HepG2 (cell line): Measurements from ENCODE around the gene LECT2. TPM values are rescaled to one million over a fixed set of nuclear protein-coding genes. Genes with fewer than 3 reads are reported as not detected.

Experiments used
- ATAC-seq: fragments of 200-7000 bp; cut with Tn5 transposase; 3 replicates; pipeline ENCODE4 v1.9.1; 2020; ENCODE audit warnings: mild to moderate bottlenecking, moderate library complexity
- Bru-seq: library from RNA; stranded (reverse); fragments of 400-500 nt; gene quantifications from one replicate; lab custom pipeline; 2021; lab: Mats Ljungman, UMichigan
- BruChase-seq, 2 experiments: library from RNA; stranded (reverse); fragments of 400-500 nt; gene quantifications; one replicate each; lab custom pipeline; 2021; lab: Mats Ljungman, UMichigan
- BruUV-seq: library from RNA; stranded (reverse); fragments of 400-500 nt; replicated peaks from 2 replicates; lab custom pipeline; 2021; lab: Mats Ljungman, UMichigan
- CTCF ChIA-PET: fragments of 300-600 bp; formaldehyde crosslinking; extraction: SDS; loops from one replicate; lab custom pipeline; 2021; ENCODE audit warnings: low total read pairs, inconsistent platforms, low intra/inter-chr PET ratio; lab: Yijun Ruan, JAX
- POLR2A ChIA-PET: fragments of 350-600 bp; sonication (Branson Sonifier 250); formaldehyde crosslinking; loops from one replicate; lab custom pipeline; 2020; ENCODE audit warnings: antibody characterized with exemption, inconsistent platforms; lab: Yijun Ruan, JAX
- DNase-seq: peaks from one replicate; pipeline ENCODE4 v3.0.0-alpha.2; 2015; ENCODE audit warnings: low spot score
- FAIRE-seq: peaks from 3 replicates; lab custom pipeline; 2011; peaks lifted over from hg19 to GRCh38; lab: Jason Lieb, UNC
- H2AFZ ChIP-seq: one replicate; pipeline ENCODE4 v1.6.1; 2011; ENCODE audit warnings: low read length, inconsistent platforms
- H3K27ac ChIP-seq: fragments of 300-600 bp; 3 replicates; pipeline ENCODE4 v1.8.0; 2011; ENCODE audit warnings: mixed run types, mild to moderate bottlenecking, mixed read lengths, low read length, inconsistent platforms; ENCODE audit not compliant: insufficient read depth; ENCODE audit errors: extremely low read length
- H3K27me3 ChIP-seq, 2 experiments: fragments of 200-600 bp in 1 of 2; 2 replicates in 1 of 2; 3 replicates in 1 of 2; pipeline versions ENCODE4 v1.6.0 to v1.8.0; 2011; ENCODE audit warnings: low read length in 2 of 2, mild to moderate bottlenecking in 2 of 2, moderate library complexity in 2 of 2, inconsistent platforms in 1 of 2; ENCODE audit not compliant: insufficient read depth in 2 of 2, control insufficient read depth in 1 of 2
- H3K36me3 ChIP-seq, 2 experiments: fragments of 200-600 bp in 1 of 2; replicated peaks in 1 of 2; 2 replicates in 1 of 2; 3 replicates in 1 of 2; pipeline versions ENCODE4 v1.5.1 to v1.8.0; 2011; ENCODE audit warnings: low read length in 2 of 2, inconsistent platforms in 1 of 2; ENCODE audit not compliant: insufficient read depth in 2 of 2, control insufficient read depth in 1 of 2
- H3K4me1 ChIP-seq: 2 replicates; pipeline ENCODE4 v1.5.1; 2012; ENCODE audit warnings: low read length, inconsistent platforms; ENCODE audit not compliant: insufficient read depth
- H3K4me2 ChIP-seq: 2 replicates; pipeline ENCODE4 v1.6.0; 2011; ENCODE audit warnings: low read depth, low read length, inconsistent platforms
- H3K4me3 ChIP-seq, 3 experiments: fragments of 200-600 bp in 1 of 3; sonication (generic), shearing (Covaris generic) in 1 of 3; replicated peaks in 1 of 3; 2 replicates each; pipeline ENCODE4 v1.5.1; 2011 to 2016; ENCODE audit warnings: low read length in 3 of 3, inconsistent platforms in 2 of 3, low read depth in 2 of 3, mild to moderate bottlenecking in 2 of 3, control low read depth in 1 of 3, mixed read lengths in 1 of 3; ENCODE audit not compliant: insufficient read depth in 1 of 3
- H3K79me2 ChIP-seq: one replicate; pipeline ENCODE4 v1.6.1; 2011; ENCODE audit warnings: low read length, inconsistent platforms; ENCODE audit not compliant: insufficient read depth
- H3K9ac ChIP-seq: 2 replicates; pipeline ENCODE4 v1.6.0; 2011; ENCODE audit warnings: mild to moderate bottlenecking, low read depth, low read length, inconsistent platforms; ENCODE audit not compliant: insufficient read depth
- H3K9me3 ChIP-seq: 2 replicates; pipeline ENCODE4 v1.5.1; 2012; ENCODE audit warnings: mild to moderate bottlenecking, low read length
- H4K20me1 ChIP-seq: 2 replicates; pipeline ENCODE4 v1.6.0; 2011; ENCODE audit warnings: inconsistent platforms, mild to moderate bottlenecking, low read length, moderate library complexity; ENCODE audit not compliant: insufficient read depth
- BCL3 ChIP-seq: sonication (generic); formaldehyde crosslinking; IDR thresholded peaks from 2 replicates; pipeline ENCODE4 v1.5.1; 2020; ENCODE audit warnings: mild to moderate bottlenecking, missing genetic modification reagents, moderate library complexity
- ETV6 ChIP-seq: sonication (generic); formaldehyde crosslinking; conservative IDR thresholded peaks from 2 replicates; pipeline ENCODE4 v1.4.0; 2020; ENCODE audit warnings: missing genetic modification reagents
- MBD4 ChIP-seq: IDR thresholded peaks from 2 replicates; pipeline ENCODE4 v1.6.1; 2012; ENCODE audit warnings: low read length, inconsistent platforms, borderline replicate concordance
- RXRB ChIP-seq: IDR thresholded peaks from 2 replicates; pipeline ENCODE4 v1.6.1; 2016; ENCODE audit warnings: borderline replicate concordance, missing genetic modification reagents, missing compliant biosample characterization
- SALL1 ChIP-seq: sonication (generic); formaldehyde crosslinking; IDR thresholded peaks from 2 replicates; pipeline ENCODE4 v1.8.0; 2022; ENCODE audit warnings: mild to moderate bottlenecking, missing genetic modification reagents
- WGBS: methylation state at CpG from one replicate; pipeline ENCODE4 v1.1.6; 2017; ENCODE audit warnings: low lambda C conversion rate; 5-methylcytosine and 5-hydroxymethylcytosine counted together
- in situ Hi-C: cut with HindIII; loops from 2 replicates; pipeline ENCODE4 v1.10.0; 2017; ENCODE audit warnings: low pct_unique_long_range_greater_than_20kb; ENCODE audit not compliant: extremely low pct_ligation_motif_present
- intact Hi-C: fragments of 100-400 bp; cut with micrococcal nuclease; formaldehyde crosslinking; loops from one replicate; pipeline ENCODE4 v1.10.0; 2022; ENCODE audit not compliant: unreplicated experiment
- long read RNA-seq, 2 experiments: library from RNA in 1 of 2; library from polyadenylated mRNA in 1 of 2; stranded (forward) in 1 of 2; unstranded in 1 of 2; transcript quantifications; one replicate each; pipeline ENCODE4 v2.0.0, GENCODE V29; 2019 to 2022
- polyA minus RNA-seq, 3 experiments: library from RNA; depleted of rRNA, polyadenylated mRNA; stranded (reverse); fragments of >200 nt; gene quantifications; 2 replicates each; pipeline ENCODE4 v1.2.3, GENCODE V29; 2011; ENCODE audit warnings: low replicate concordance in 1 of 3
- polyA plus RNA-seq, 8 experiments: library from polyadenylated mRNA; depleted of rRNA in 3 of 8; stranded (reverse) in 7 of 8; unstranded in 1 of 8; fragments of >200 nt; fragmentation: Illumina TruSeq in 4 of 8; extraction: Trizol in 4 of 8; gene quantifications; 2 replicates each; pipeline versions ENCODE4 v1.2.1 to v1.2.3, GENCODE V29; 2011 to 2016; ENCODE audit warnings: low read depth in 4 of 8, missing spikeins in 1 of 8, mixed read lengths in 1 of 8; ENCODE audit not compliant: insufficient read depth in 1 of 8
- total RNA-seq, 5 experiments: library from RNA; depleted of rRNA; stranded (reverse); fragments of >200 nt; fragmentation: Illumina TruSeq; extraction: Trizol; gene quantifications; 2 replicates each; pipeline ENCODE4 v1.2.3, GENCODE V29; 2016; ENCODE audit warnings: low read depth in 1 of 5

LECT2 gene
- not detected in 2 replicates for total RNA-seq (2016; rRNA removed; fragmentation: Illumina TruSeq; extraction: Trizol)
- total RNA-seq (2016; cell fraction: cytosol; rRNA removed; fragmentation: Illumina TruSeq; extraction: Trizol; ENCODE audit: low read depth): not detected in 2 replicates
- 0.11 and 0.27 TPM in 2 replicates for total RNA-seq (2016; cell fraction: insoluble cytoplasmic fraction; rRNA removed; fragmentation: Illumina TruSeq; extraction: Trizol)
- total RNA-seq (2016; cell fraction: membrane; rRNA removed; fragmentation: Illumina TruSeq; extraction: Trizol): not detected in 2 replicates
- not detected in 2 replicates for total RNA-seq (2016; cell fraction: nucleus; rRNA removed; fragmentation: Illumina TruSeq; extraction: Trizol)
- not detected in 2 replicates for polyA plus RNA-seq (2011; rRNA removed)
- polyA plus RNA-seq (2011; cell fraction: cytosol; rRNA removed): not detected in 2 replicates
- 0.26 TPM in 1 of 2 replicates, not detected in the other for polyA plus RNA-seq (2011; cell fraction: nucleus; rRNA removed)
- 1.2 and 1.7 TPM in 2 replicates for polyA plus RNA-seq (2012)
- not detected in 2 replicates for polyA plus RNA-seq (2016; cell fraction: cytosol; fragmentation: Illumina TruSeq; extraction: Trizol; ENCODE audit: low read depth)
- not detected in 2 replicates for polyA plus RNA-seq (2016; cell fraction: insoluble cytoplasmic fraction; fragmentation: Illumina TruSeq; extraction: Trizol; ENCODE audit: low read depth)
- polyA plus RNA-seq (2016; cell fraction: membrane; fragmentation: Illumina TruSeq; extraction: Trizol; ENCODE audit: low read depth): not detected in 2 replicates
- not detected in 2 replicates for polyA plus RNA-seq (2016; cell fraction: nucleus; fragmentation: Illumina TruSeq; extraction: Trizol; ENCODE audit: insufficient read depth, low read depth)
- polyA minus RNA-seq (2011; rRNA and poly(A)+ RNA removed; ENCODE audit: low replicate concordance): not detected in 2 replicates
- not detected in 2 replicates for polyA minus RNA-seq (2011; cell fraction: cytosol; rRNA and poly(A)+ RNA removed)
- not detected in 2 replicates for polyA minus RNA-seq (2011; cell fraction: nucleus; rRNA and poly(A)+ RNA removed)
- Bru-seq, nascent RNA: percentile 10 among the genes with signal in this experiment
- percentile 5 among the genes with signal in this experiment for BruChase-seq, experiment 1, labeled RNA remaining after a 6-hour chase
- BruChase-seq, experiment 2, labeled RNA remaining after a 2-hour chase: percentile 9 among the genes with signal in this experiment
- long read RNA-seq, experiment 1: 0 reads
- long read RNA-seq, experiment 2: 0 reads

- TF ChIP-seq RXRB (CRISPR knock-in tag) (no peak), SALL1 (CRISPR knock-in tag) (no peak), BCL3 (CRISPR knock-in tag) (no peak), MBD4 (no peak), ETV6 (no peak)
- Histone ChIP-seq H3K36me3 (no peaks in the 10 kb centered on the region), H3K4me1 (peaks cover 29% of the 10 kb centered on the region), H3K27me3 (no peaks in the 10 kb centered on the region), H2AFZ (no peak within 1 kb of the TSS), H3K4me2 (no peak within 1 kb of the TSS), H3K9me3 (no peaks in the 10 kb centered on the region), H3K9ac (no peak within 1 kb of the TSS), H4K20me1 (no peaks in the 10 kb centered on the region), H3K4me3 (no peak within 1 kb of the TSS), H3K27ac (no peak within 1 kb of the TSS), H3K79me2 (no peaks in the 10 kb centered on the region)
- POLR2A ChIA-PET: no interaction called here
- FAIRE-seq (peak; percentile 8), ATAC-seq (no peak), DNase-seq (no peak)
- CTCF ChIA-PET: no interaction called here
- intact Hi-C loops (no loop called here), in situ Hi-C loops (no loop called here)
- no TSS peak for BruUV-seq
- 85% methylated on average over 3 of the region's 3 CpGs for WGBS
Measured at GRCh38 chr5:135954899-135955298, at the start of gene LECT2. Gene LECT2 (minus strand): TSS chr5:135954983. CDS start chr5:135954833, 150 bp downstream.
